HG03196 (cell line): Measurements from ENCODE around the gene NRN1L.
"Not testable (repeated sequence)": the region's sequence is repeated elsewhere in the genome, so short reads cannot be mapped to it uniquely, and the experiment has no call there.

Source experiments
- ATAC-seq: cut with Tn5 transposase; IDR thresholded peaks from one replicate; pipeline ENCODE4 v1.9.1; 2021; ENCODE audit not compliant: unreplicated experiment

The NRN1L gene

DNA sequence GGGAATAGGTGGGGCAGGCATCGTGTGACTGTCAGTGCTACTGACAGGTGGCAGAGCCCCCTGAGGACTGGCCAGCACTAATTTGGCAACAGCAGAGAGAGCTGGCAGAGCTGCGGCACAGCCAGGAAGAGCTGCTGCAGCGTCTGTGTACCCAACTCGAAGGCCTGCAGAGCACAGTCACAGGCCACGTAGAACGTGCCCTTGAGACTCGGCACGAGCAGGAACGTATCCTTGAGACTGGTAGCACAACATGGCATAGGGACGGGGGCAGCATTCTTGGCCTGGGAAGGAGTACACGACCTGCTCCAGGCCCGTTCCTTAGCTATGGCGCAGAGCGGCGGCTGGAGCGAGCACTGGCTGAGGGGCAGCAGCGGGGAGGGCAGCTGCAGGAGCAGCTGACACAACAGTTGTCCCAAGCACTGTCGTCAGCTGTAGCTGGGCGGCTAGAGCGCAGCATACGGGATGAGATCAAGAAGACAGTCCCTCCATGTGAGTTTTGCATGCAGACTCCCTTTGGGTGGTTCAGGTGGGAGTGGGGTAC lies 3.0 kb upstream of the NRN1L start:
- no peak for ATAC-seq

DNA sequence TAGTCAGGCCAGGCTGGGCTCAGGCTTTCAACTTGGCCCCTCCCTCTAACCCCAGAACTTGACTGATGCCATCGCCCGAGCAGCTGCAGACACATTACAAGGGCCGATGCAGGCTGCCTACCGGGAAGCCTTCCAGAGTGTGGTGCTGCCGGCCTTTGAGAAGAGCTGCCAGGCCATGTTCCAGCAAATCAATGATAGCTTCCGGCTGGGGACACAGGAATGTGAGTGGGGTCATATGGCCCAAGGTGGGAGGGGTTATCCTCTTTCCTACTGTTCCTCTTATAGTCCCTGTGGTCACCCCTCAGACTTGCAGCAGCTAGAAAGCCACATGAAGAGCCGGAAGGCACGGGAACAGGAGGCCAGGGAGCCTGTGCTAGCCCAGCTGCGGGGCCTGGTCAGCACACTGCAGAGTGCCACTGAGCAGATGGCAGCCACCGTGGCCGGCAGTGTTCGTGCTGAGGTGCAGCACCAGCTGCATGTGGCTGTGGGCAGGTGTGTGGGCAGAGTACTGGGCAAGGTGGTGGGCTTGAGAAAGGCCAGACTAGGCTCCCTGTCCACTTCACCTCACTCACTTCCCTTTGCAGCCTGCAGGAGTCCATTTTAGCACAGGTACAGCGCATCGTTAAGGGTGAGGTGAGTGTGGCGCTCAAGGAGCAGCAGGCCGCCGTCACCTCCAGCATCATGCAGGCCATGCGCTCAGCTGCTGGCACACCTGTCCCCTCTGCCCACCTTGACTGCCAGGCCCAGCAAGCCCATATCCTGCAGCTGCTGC lies 2.1 kb upstream of the NRN1L start:
- no peak for ATAC-seq

DNA sequence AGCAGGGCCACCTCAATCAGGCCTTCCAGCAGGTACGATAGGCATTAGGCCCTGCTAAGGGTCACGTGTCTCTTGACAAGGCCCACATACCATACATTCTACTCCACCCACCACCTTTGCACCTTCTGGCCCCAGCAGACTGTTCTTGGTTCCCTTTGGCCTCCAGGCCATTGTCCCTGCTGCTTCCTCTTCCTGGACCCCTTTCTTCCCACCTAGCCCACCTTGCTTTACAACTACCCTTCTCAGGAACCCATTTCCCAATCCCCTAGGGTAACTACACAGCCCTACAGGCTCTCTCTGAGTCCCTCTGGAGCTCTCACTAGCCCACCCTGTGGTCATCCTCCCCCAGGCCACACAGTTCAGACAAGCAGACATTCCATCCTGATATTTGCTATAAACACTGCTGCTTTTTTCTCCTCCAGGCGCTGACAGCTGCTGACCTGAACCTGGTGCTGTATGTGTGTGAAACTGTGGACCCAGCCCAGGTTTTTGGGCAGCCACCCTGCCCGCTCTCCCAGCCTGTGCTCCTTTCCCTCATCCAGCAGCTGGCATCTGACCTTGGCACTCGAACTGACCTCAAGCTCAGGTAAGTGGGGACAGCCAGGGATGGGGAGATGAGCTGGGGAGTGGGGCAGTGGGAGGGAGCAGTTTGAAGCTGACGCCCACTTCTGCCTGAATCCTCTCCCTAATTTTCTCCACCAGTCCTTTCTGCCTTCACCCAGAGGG lies 1.4 kb upstream of the NRN1L start:
- no peak for ATAC-seq

DNA sequence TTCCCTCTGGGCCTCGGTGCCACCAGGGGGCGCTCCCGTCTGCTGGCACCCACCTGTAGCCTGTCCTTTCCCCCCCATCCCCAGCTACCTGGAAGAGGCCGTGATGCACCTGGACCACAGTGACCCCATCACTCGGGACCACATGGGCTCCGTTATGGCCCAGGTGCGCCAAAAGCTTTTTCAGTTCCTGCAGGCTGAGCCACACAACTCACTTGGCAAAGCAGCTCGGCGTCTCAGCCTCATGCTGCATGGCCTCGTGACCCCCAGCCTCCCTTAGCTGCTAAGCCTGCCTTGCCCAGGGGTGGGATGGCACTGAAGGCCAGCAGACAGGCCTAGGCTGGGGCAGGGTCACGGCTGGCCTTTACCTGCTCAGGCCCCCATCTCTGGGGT lies 818 bp upstream of the NRN1L start:
- no peak for ATAC-seq

DNA sequence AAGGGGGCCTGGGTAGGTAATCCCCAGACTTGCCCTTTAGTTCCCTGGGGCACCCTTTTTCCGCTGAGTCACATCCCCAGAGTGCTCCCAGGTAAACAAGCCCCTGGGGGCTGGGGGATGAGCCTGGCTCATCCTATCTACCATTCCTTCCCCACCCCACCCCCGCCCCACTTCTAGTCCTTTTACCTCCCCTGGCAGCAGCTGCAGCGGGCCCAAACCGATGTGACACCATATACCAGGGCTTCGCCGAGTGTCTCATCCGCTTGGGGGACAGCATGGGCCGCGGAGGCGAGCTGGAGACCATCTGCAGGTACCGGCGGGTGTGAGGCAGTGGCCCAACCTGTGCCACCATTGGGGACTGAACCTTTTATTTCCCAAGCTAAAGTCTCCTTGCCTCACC lies 860 bp downstream of the NRN1L start:
- no peak for ATAC-seq

DNA sequence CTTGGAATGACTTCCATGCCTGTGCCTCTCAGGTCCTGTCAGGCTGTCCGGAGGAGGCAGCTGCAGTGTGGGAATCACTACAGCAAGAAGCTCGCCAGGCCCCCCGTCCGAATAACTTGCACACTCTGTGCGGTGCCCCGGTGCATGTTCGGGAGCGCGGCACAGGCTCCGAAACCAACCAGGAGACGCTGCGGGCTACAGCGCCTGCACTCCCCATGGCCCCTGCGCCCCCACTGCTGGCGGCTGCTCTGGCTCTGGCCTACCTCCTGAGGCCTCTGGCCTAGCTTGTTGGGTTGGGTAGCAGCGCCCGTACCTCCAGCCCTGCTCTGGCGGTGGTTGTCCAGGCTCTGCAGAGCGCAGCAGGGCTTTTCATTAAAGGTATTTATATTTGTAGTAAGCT lies 1.3 kb downstream of the NRN1L start:
- ATAC-seq: no peak

DNA sequence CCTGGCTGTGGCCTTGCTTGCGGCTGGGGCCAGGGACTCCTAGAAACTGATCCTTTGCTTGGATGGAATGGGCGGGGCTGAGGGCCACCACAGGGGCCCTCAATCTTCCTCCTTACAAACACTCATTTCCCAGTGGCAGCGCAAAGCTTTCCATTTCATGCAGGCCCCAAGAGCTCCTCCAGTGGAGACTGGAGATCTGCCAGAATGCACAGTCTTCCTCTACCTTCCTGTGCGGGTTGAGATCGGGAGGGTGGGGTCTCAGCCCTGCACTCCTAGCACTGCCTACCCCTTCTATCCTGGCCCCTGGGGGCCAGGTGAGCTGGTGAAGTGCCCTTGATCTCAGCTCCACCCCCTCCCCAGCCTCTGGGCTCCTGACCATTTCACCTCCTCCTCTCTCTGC lies 1.7 kb downstream of the NRN1L start:
- ATAC-seq: no peak

DNA sequence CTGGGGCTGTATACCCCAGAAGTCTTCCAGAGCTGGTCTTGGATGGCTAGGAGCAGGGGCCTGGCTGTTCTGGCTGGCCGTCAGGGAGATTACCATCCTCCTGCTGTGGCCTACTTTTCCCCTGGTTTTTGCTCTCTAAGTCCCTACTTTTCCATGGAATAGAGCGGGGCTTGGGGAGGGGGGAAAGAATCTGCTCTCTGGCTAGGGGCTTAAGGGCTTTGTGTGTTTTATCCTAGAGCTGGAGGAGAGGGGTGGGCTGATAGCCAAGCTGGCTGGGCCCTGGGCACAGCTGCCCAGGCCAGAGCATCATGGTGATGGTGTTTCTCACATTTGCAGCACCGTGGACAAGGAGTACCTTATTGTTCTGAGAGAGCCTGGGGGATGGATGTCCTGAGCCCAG lies 3.6 kb downstream of the NRN1L start:
- ATAC-seq: no peak

DNA sequence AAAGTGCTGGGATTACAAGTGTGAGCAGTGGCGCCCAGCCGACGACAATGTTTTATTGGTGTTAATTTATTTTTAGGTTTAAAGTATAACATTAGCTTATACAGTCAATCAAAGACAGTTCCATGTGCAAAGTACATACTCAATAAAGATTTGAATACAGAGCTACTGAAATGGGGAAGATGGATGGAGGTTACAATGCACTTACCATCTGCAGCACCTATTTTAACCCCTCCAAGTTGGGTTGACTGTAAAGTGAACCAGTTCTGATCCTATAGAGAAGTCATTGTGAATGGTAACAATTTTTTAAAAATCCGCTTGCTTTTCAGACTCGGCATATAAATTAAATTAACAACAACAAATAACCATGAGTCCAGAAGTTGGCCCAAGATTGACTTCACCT lies 7.7 kb downstream of the NRN1L start:
- ATAC-seq: no peak

DNA sequence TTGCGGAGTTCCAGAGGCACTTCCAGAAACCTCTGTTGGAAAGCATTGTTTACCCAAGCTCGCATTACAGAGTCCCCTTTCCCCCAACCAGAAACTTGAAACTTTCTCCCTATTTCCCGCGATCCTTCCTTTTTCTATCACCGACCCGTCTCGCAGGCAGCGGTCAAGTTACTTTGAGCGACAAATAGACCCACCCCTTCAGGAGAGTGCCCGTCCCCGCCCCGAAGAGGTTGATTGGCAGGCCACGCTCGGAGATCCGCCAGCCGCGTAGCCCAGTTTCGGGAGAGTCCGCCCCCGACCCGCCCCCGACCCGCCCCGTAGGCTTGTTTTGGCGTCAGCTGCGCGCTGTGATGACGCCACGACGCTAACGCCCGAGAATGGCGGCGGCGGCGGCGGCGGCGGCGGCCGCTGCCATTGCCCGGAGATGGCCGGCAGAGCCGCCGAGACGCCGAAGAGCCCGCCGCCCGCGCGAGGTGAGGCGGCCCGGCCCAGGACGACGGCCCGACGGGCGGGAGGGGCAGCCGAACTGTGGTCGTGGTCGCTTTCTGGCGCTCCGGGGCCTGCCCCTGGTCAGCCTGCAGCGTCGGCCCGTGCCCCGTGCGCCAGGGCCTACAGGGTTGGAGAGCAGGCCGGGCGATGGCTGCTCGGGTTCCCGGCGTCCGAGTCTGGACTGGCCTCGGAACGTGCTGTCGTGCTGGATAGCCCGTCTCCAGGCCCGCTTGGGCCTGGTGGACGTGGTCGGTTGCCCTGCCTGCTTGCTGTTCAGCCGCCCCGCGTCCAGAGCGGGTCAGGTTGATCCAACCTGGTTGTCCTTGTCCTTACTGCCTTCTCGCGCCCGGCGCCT lies 8.4 kb downstream of the NRN1L start, which contains the start of gene PSKH1:
PSKH1 (plus strand) TSS at position 356 of the 844 bp plus-strand sequence. CDS start 15,496 bp downstream, outside the sequence.
- ATAC-seq: peak; percentile 87

DNA sequence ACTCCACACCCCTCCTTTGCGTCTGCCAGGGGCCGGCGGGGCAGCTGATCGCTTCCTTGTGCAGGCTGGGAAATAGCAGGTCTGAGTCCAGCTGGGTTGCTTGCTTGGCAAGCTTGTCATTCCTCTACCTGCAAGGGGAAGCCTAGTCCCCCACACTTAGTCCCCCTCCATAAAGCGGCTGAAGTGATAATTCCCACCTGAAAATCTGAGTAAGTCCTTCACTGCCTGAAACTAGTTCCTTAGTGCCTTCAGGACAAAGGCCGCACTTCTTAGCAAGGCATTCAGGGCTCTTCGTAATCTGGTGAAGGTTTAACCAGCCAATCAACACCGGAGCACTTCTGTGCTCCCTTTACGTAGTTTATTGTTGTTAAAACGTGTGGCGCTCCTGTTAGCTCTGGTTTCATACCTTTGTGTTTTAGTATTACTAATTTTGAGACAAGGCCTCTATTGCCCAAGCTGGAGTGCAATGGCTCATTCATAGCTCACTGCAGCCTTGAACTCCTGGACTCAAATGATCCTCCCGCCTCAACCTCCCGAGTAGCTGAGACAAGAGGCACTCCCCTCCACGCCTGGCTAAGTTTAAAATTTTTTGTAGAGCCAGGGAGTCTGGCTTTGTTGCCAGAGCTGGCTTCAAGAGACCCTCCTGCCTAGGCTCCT lies 9.2 kb downstream of the NRN1L start:
- no peak for ATAC-seq

DNA sequence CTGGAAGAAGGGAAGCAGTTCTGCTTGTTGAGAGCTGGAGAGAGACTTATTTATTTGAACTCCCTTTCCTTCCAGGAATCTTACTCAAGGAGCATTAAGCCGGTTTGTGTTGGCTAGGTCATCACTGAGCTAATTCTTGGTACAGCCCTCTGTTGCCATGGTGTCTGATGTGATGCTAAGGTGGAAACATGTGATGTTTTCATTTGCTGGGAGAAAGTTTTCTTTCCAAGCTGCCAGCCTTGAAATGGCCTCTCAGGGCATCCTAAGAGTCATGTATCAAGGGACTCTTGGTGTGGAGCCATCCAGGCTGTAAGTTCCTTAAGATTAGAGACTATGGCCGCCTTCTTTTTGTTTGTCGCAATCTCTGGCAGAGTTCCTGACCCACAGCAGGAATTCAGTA lies 12.5 kb downstream of the NRN1L start:
- ATAC-seq: no peak

DNA sequence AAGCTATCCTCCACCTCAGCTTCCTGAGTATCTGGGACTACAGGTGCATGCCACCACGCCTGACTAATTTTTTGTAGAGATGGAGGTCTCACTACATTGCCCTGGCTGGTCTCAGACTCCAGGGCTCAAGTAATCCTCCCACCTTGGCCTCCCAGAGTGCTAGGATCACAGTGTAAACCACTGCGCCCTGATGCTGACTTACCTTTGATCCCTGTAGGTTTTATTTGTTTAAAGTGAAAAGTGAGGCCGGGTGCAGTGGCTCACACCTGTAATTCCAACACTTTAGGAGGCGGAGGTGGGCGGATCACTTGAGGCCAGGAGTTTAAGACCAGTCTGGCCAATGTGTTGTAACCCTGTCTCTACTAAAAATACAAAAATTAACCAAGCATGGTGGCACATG lies 17.0 kb downstream of the NRN1L start:
- ATAC-seq: no peak

DNA sequence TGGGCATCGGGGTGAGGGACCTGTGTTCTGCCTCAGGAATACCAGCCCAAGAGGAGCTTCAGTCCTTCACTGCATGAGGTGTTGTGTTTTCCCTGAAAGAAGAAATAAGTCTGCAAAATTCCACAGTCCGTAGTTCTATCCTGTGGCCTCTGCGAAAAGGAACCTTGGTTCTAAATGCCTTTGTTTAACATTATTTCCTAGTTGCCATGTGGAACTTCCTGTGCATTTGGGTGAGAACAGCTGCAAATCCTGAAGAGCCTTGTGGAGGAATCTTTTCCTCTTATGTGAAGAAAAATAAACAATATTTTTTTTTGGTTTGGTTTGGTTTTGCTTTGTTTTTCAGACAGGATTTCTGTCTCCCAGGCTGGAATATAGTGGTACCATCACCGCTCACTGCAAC lies 18.1 kb downstream of the NRN1L start:
- ATAC-seq: no peak

DNA sequence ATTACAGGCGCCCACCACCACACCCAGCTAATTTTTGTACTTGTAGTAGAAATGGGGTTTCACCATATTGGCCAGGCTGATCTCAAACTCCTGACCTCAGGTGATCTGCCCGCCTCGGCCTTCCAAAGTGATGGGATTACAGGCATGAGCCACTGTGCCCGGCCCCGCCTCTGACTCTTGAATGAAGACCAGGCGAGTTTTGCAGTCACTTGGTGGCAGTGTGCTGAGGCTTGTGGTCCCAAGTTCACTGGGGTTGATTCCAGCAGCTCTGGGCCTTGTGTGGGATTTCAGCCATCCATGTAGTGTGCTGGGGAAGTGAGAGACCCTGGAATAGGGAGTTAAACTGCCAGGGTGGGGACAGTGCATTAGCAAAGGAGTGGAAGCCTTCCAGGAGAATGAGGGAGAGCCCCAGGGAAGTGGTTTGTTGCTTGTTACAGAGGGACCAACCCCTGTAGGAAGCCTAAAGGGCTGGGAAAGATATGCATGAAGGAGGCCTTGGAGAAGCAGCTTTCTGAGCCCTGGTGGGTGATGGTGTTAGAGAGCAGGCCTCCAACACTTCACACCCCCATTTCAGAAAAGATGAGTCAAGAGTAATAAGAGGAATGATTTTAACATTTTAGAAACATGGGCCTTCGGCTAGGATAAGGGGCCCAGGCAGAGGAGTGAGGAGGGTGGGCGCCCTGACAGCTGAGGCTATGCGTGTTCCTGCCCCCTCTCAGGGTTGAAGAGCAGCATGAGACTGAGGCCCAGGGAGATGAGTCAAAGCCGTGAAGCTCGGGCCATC lies 22.9 kb downstream of the NRN1L start:
- ATAC-seq: no peak

DNA sequence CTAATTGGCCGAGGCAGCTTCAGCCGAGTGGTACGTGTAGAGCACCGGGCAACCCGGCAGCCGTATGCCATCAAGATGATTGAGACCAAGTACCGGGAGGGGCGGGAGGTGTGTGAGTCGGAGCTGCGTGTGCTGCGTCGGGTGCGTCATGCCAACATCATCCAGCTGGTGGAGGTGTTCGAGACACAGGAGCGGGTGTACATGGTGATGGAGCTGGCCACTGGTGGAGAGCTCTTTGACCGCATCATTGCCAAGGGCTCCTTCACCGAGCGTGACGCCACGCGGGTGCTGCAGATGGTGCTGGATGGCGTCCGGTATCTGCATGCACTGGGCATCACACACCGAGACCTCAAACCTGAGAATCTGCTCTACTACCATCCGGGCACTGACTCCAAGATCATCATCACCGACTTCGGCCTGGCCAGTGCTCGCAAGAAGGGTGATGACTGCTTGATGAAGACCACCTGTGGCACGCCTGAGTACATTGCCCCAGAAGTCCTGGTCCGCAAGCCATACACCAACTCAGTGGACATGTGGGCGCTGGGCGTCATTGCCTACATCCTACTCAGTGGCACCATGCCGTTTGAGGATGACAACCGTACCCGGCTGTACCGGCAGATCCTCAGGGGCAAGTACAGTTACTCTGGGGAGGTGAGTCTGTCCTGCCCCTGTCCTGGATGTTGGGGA lies 24.5 kb downstream of the NRN1L start:
- ATAC-seq: no peak

DNA sequence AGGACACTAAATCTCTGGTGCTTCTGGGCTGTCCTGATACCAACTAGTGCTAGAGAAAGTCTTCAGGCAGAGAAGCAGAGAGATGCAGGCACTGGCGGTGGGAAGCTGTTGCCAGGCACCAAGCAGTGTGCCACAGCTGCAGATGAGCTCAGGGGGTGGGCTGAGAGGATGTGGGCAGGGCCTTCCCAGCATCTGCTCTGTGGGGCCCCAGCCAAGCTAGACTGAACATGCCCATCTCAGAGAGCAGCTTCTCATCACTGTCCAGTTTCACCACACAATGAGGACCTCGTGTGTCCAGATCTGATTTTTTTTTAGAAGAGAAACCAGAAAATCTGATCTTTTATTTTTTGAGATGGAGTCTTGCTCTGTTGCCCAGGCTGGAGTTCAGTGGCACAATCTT lies 25.5 kb downstream of the NRN1L start:
- no peak for ATAC-seq

DNA sequence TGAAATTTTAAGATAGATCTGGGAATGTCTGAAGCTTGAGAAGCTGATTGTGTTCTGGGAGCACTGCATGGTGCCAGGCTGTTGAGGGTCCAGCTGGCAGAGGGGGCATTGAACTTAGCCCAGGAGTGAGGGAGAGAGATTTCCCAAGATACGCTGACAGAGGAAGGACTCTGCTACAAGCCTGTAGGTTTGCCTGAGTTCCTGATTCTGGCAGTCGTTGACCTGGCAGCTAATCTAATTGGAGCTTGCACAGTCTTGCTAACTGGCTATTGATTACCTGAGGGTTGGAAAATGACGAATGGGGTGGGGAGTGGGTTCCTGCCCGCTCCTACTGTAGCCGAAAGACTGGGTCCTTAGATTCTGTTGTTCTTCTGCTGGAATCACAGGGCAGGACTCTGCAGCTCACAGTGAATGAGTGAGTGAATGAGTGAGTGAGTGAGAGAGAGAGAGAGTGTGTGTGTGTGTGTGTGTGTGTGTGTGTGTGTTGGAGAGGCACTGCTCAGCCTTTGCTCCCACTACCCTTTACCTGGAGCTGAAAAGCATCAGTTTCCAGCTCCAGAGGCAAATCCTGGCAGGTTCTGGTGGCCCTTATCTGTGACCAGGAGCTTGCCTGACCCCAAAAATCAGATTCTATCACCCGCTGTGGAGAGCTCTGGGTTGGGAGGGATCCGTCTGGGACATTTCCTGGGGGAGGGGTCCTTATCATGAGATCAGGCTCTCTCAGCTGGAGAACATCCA lies 30.2 kb downstream of the NRN1L start:
- no peak for ATAC-seq

DNA sequence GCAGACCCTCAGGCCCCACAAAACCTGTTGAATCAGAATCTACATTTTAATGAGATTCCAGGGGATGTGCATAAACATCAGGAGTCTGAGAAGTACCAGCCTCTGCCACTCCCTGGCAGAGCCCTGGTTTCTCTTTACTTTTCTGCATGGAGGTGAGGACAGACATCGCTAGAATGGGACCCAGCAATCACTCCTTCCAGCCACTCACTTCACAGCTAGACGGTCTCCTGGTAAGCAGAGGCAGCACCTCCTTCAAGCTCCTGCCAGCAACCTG lies 30.7 kb downstream of the NRN1L start:
- not testable (repeated sequence) for ATAC-seq
